Endodermal cell (in vitro differentiated cells): ENCODE results near the gene TMPRSS2. TPM values are rescaled to one million over a fixed set of nuclear protein-coding genes. Genes with fewer than 3 reads are reported as not detected.

Experiments
- DNase-seq: peaks from one replicate; pipeline ENCODE4 v3.0.0-alpha.2; 2017
- H3K27ac ChIP-seq: 2 replicates; pipeline ENCODE4 v1.5.1; 2013; ENCODE audit warnings: mild to moderate bottlenecking, low read depth, low read length, moderate library complexity
- H3K27me3 ChIP-seq: 2 replicates; pipeline ENCODE4 v1.6.1; 2013; ENCODE audit warnings: mild to moderate bottlenecking, low read length, moderate library complexity; ENCODE audit not compliant: insufficient read depth, control insufficient read depth, poor library complexity, severe bottlenecking
- H3K36me3 ChIP-seq: 2 replicates; pipeline ENCODE4 v1.7.0; 2013; ENCODE audit warnings: mild to moderate bottlenecking, low read length, moderate library complexity; ENCODE audit not compliant: control insufficient read depth, insufficient read depth
- H3K4me1 ChIP-seq: one replicate; pipeline ENCODE4 v1.7.0; 2013; ENCODE audit warnings: low read length; ENCODE audit not compliant: control insufficient read depth, insufficient read depth
- H3K4me3 ChIP-seq: 2 replicates; pipeline ENCODE4 v1.5.1; 2013; ENCODE audit warnings: mild to moderate bottlenecking, low read length, moderate library complexity
- H3K9ac ChIP-seq: 2 replicates; pipeline ENCODE4 v1.6.1; 2013; ENCODE audit warnings: mild to moderate bottlenecking, low read length, moderate library complexity; ENCODE audit not compliant: poor library complexity, severe bottlenecking; ENCODE audit errors: extremely low read depth
- H3K9me3 ChIP-seq: 2 replicates; pipeline ENCODE4 v1.6.1; 2013; ENCODE audit warnings: mild to moderate bottlenecking, low read length, moderate library complexity; ENCODE audit not compliant: control insufficient read depth
- H3K27ac Mint-ChIP-seq: 2 replicates; pipeline ENCODE4 v1.8.0; 2020; ENCODE audit warnings: mixed read lengths
- H3K27me3 Mint-ChIP-seq: 2 replicates; pipeline ENCODE4 v1.8.0; 2021; ENCODE audit warnings: mild to moderate bottlenecking, mixed read lengths; ENCODE audit not compliant: insufficient read depth
- H3K36me3 Mint-ChIP-seq: 2 replicates; pipeline ENCODE4 v1.8.0; 2020; ENCODE audit warnings: low read depth, mixed read lengths
- H3K4me1 Mint-ChIP-seq: 2 replicates; pipeline ENCODE4 v1.8.0; 2020; ENCODE audit warnings: mixed read lengths
- H3K4me3 Mint-ChIP-seq: 2 replicates; pipeline ENCODE4 v1.8.0; 2020; ENCODE audit warnings: mild to moderate bottlenecking, moderate library complexity, mixed read lengths
- H3K9me3 Mint-ChIP-seq: 2 replicates; pipeline ENCODE4 v1.8.0; 2020; ENCODE audit warnings: mild to moderate bottlenecking, mixed read lengths
- CTCF ChIP-seq: fragments of 200-600 bp; sonication (generic); conservative IDR thresholded peaks from 2 replicates; pipeline ENCODE4 v1.5.0; 2021; ENCODE audit warnings: antibody characterized with exemption, mild to moderate bottlenecking
- WGBS, 2 experiments: methylation state at CpG; one replicate each; pipeline versions ENCODE4 v1.1.5 to v1.1.7; 2013; ENCODE audit warnings: missing lambda C conversion rate in 2 of 2, mixed read lengths in 1 of 2; ENCODE audit not compliant: insufficient coverage in 1 of 2, insufficient read length in 1 of 2; 5-methylcytosine and 5-hydroxymethylcytosine counted together
- total RNA-seq, 2 donors: library from RNA; stranded (reverse); fragmentation: NEBNext Ultra II Directional in 1 of 2; extraction: Animal tissue kit (Norgen Biotek cat#: 25700) in 1 of 2; gene quantifications; 2 replicates in 1 of 2; 3 replicates in 1 of 2; pipeline ENCODE4 v1.2.1, GENCODE V29; 2021

The TMPRSS2 gene
- total RNA-seq, 2 donors from 2014 or later: 17.6 to 19.2 TPM

GRCh38 chr21:41501919-41502318, 6.0 kb downstream of the TMPRSS2 start:
- Histone ChIP-seq H3K9me3 (no peaks in the 10 kb centered on the region), H3K36me3 (no peaks in the 10 kb centered on the region), H3K27ac (no peak overlapping the region), H3K4me1 (peaks cover 12% of the 10 kb centered on the region), H3K9ac (no peak overlapping the region), H3K4me3 (no peak overlapping the region), H3K27me3 (peaks cover 28% of the 10 kb centered on the region)
- no peak for TF ChIP-seq CTCF
- H3K4me1 Mint-ChIP-seq: peaks cover 20% of the 10 kb centered on the region
- no peak overlapping the region for H3K27ac Mint-ChIP-seq
- no peaks in the 10 kb centered on the region for H3K36me3 Mint-ChIP-seq
- no peak for DNase-seq
- H3K4me3 Mint-ChIP-seq: no peak overlapping the region
- H3K9me3 Mint-ChIP-seq: no peaks in the 10 kb centered on the region
- WGBS, 2 experiments: 91% methylated on average over 7 of the region's 7 CpGs
- H3K27me3 Mint-ChIP-seq: peaks cover 29% of the 10 kb centered on the region

GRCh38 chr21:41500931-41501381, 7.0 kb downstream of the TMPRSS2 start:
- 83 to 86% methylated on average over 1 to 8 of the region's 9 CpGs for WGBS, 2 experiments
- no peak for DNase-seq
- no peak overlapping the region for H3K27ac Mint-ChIP-seq
- peaks cover 20% of the 10 kb centered on the region for H3K27me3 Mint-ChIP-seq
- peaks cover 14% of the 10 kb centered on the region for H3K4me1 Mint-ChIP-seq
- H3K27me3 ChIP-seq: peaks cover 19% of the 10 kb centered on the region
- H3K9me3 ChIP-seq: no peaks in the 10 kb centered on the region
- no peak overlapping the region for H3K27ac ChIP-seq
- H3K4me3 ChIP-seq: no peak overlapping the region
- H3K9ac ChIP-seq: no peak overlapping the region
- no peak for TF ChIP-seq CTCF
- H3K4me3 Mint-ChIP-seq: no peak overlapping the region
- H3K4me1 ChIP-seq: peaks cover 7% of the 10 kb centered on the region
- H3K36me3 ChIP-seq: no peaks in the 10 kb centered on the region
- no peaks in the 10 kb centered on the region for H3K9me3 Mint-ChIP-seq
- H3K36me3 Mint-ChIP-seq: no peaks in the 10 kb centered on the region

- H3K4me3 Mint-ChIP-seq: no peak overlapping the region
- peaks cover 14% of the 10 kb centered on the region for H3K27me3 Mint-ChIP-seq
- Histone ChIP-seq H3K4me1 (peaks cover 6% of the 10 kb centered on the region), H3K9ac (no peak overlapping the region), H3K4me3 (no peak overlapping the region), H3K27ac (no peak overlapping the region), H3K9me3 (no peaks in the 10 kb centered on the region), H3K27me3 (peaks cover 13% of the 10 kb centered on the region), H3K36me3 (no peaks in the 10 kb centered on the region)
- H3K36me3 Mint-ChIP-seq: no peaks in the 10 kb centered on the region
- H3K4me1 Mint-ChIP-seq: peaks cover 14% of the 10 kb centered on the region
- DNase-seq: no peak
- no peaks in the 10 kb centered on the region for H3K9me3 Mint-ChIP-seq
- 99 to 100% methylated on average over 3 to 6 of the region's 6 CpGs for WGBS, 2 experiments
- H3K27ac Mint-ChIP-seq: no peak overlapping the region
- TF ChIP-seq CTCF: no peak
Measured at GRCh38 chr21:41500363-41500762, 7.6 kb downstream of the TMPRSS2 start.
